Activated CD4-positive, alpha-beta T cell treated with anti-CD3 and anti-CD28 coated beads, Interleukin-2, amount 10 ng/mL, durations not matched to agents 7 days and 5 days (primary cell): ENCODE data around the gene SPRY2. TPM values are rescaled to one million over a fixed set of nuclear protein-coding genes. Genes with fewer than 3 reads are reported as not detected.

Experiments used
- CTCF ChIA-PET: fragments of 350-600 bp; sonication (Branson Sonifier 250); formaldehyde crosslinking; loops from one replicate; lab custom pipeline; 2021; ENCODE audit warnings: antibody characterized with exemption; lab: Charles Lee
- POLR2A ChIA-PET: fragments of 350-600 bp; sonication (Branson Sonifier 250); formaldehyde crosslinking; loops from one replicate; lab custom pipeline; 2021; ENCODE audit warnings: antibody characterized with exemption; lab: Charles Lee
- DNase-seq: peaks from one replicate; pipeline ENCODE4 v3.0.0-alpha.2; 2020
- H3K27ac Mint-ChIP-seq: one replicate; pipeline ENCODE4 v1.8.0; 2021; ENCODE audit warnings: mild to moderate bottlenecking, moderate library complexity, mixed read lengths
- H3K27me3 Mint-ChIP-seq: one replicate; pipeline ENCODE4 v1.8.0; 2021; ENCODE audit warnings: mixed read lengths
- H3K36me3 Mint-ChIP-seq: one replicate; pipeline ENCODE4 v1.8.0; 2021; ENCODE audit warnings: low read depth, mixed read lengths
- H3K4me1 Mint-ChIP-seq: one replicate; pipeline ENCODE4 v1.8.0; 2021; ENCODE audit warnings: mixed read lengths
- H3K4me3 Mint-ChIP-seq: one replicate; pipeline ENCODE4 v1.8.0; 2021; ENCODE audit warnings: mild to moderate bottlenecking, moderate library complexity, mixed read lengths
- H3K9me3 Mint-ChIP-seq: one replicate; pipeline ENCODE4 v1.8.0; 2021; ENCODE audit warnings: mixed read lengths
- total RNA-seq, 2 experiments: library from RNA; stranded (reverse); gene quantifications; one replicate each; pipeline ENCODE4 v1.2.3, GENCODE V29; 2021

SPRY2 gene, protein sequence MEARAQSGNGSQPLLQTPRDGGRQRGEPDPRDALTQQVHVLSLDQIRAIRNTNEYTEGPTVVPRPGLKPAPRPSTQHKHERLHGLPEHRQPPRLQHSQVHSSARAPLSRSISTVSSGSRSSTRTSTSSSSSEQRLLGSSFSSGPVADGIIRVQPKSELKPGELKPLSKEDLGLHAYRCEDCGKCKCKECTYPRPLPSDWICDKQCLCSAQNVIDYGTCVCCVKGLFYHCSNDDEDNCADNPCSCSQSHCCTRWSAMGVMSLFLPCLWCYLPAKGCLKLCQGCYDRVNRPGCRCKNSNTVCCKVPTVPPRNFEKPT
- not detected for total RNA-seq

GRCh38 chr13:80341101-80341755 lies at the start of gene SPRY2:
SPRY2 (minus strand) TSS chr13:80341126; CDS start chr13:80337705, 3,421 bp downstream.
- Mint-ChIP-seq H3K4me3 (peak within 1 kb of the TSS; percentile 32), H3K36me3 (no peaks in the 10 kb centered on the region), H3K27me3 (peaks cover 45% of the 10 kb centered on the region), H3K27ac (no peak within 1 kb of the TSS), H3K4me1 (peaks cover 13% of the 10 kb centered on the region), H3K9me3 (no peaks in the 10 kb centered on the region)
- ChIA-PET CTCF (no interaction called here), POLR2A (interaction anchor here (0.6 kb wide), 1 partner anchor 230 kb away, joined by 3 read pairs; no protein-coding TSS in a partner anchor)
- DNase-seq = peak; percentile 20

GRCh38 chr13:80390338-80390737 lies 49.4 kb upstream of the SPRY2 start:
- H3K36me3 Mint-ChIP-seq = no peaks in the 10 kb centered on the region
- peaks cover 4% of the 10 kb centered on the region for H3K9me3 Mint-ChIP-seq
- peaks cover 5% of the 10 kb centered on the region for H3K27me3 Mint-ChIP-seq
- no peak overlapping the region for H3K27ac Mint-ChIP-seq
- CTCF ChIA-PET = no interaction called here
- POLR2A ChIA-PET = no interaction called here
- H3K4me3 Mint-ChIP-seq = no peak overlapping the region
- H3K4me1 Mint-ChIP-seq = peaks cover 8% of the 10 kb centered on the region
- DNase-seq = no peak

- Mint-ChIP-seq H3K9me3 (peaks cover 4% of the 10 kb centered on the region), H3K4me3 (no peak overlapping the region), H3K27me3 (peaks cover 5% of the 10 kb centered on the region), H3K36me3 (no peaks in the 10 kb centered on the region), H3K27ac (no peak overlapping the region), H3K4me1 (peaks cover 10% of the 10 kb centered on the region)
- ChIA-PET POLR2A (no interaction called here), CTCF (no interaction called here)
- no peak for DNase-seq
Observed at GRCh38 chr13:80389073-80390038, 48.4 kb upstream of the SPRY2 start.

GRCh38 chr13:80388506-80388905 lies 47.6 kb upstream of the SPRY2 start:
- H3K4me1 Mint-ChIP-seq = peaks cover 10% of the 10 kb centered on the region
- no peak overlapping the region for H3K4me3 Mint-ChIP-seq
- H3K27ac Mint-ChIP-seq = no peak overlapping the region
- H3K9me3 Mint-ChIP-seq = peaks cover 4% of the 10 kb centered on the region
- CTCF ChIA-PET = no interaction called here
- no peak for DNase-seq
- H3K27me3 Mint-ChIP-seq = peaks cover 5% of the 10 kb centered on the region
- POLR2A ChIA-PET = no interaction called here
- H3K36me3 Mint-ChIP-seq = no peaks in the 10 kb centered on the region

GRCh38 chr13:80386592-80386991 lies 45.7 kb upstream of the SPRY2 start:
- ChIA-PET POLR2A (no interaction called here), CTCF (no interaction called here)
- no peak overlapping the region for H3K4me3 Mint-ChIP-seq
- no peaks in the 10 kb centered on the region for H3K36me3 Mint-ChIP-seq
- DNase-seq = no peak
- H3K27me3 Mint-ChIP-seq = peaks cover 5% of the 10 kb centered on the region
- H3K9me3 Mint-ChIP-seq = peaks cover 6% of the 10 kb centered on the region
- no peak overlapping the region for H3K27ac Mint-ChIP-seq
- H3K4me1 Mint-ChIP-seq = peaks cover 10% of the 10 kb centered on the region

DNA sequence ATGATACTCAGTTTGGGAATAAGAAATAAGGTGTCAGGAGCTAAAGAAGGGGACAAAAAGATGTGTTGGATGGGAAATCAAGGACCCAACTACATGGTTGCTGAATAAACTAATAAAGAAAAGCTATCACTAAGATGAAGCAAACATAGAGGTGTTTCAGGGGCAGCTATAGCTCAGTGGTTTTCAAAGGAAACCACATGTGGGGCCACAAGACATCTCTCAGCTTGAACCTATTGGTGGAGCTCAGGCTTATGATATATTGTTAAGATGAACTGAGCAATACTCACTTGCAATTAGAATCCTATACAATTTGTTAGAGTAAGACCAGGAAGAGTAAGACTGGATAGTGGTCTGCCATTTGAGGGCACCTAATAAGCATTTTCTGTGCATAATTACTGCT lies 45.1 kb upstream of the SPRY2 start:
- DNase-seq = peak; percentile 15
- ChIA-PET CTCF (no interaction called here), POLR2A (no interaction called here)
- Mint-ChIP-seq H3K36me3 (no peaks in the 10 kb centered on the region), H3K4me3 (no peak overlapping the region), H3K27me3 (peaks cover 5% of the 10 kb centered on the region), H3K4me1 (peaks cover 10% of the 10 kb centered on the region), H3K27ac (no peak overlapping the region), H3K9me3 (peaks cover 6% of the 10 kb centered on the region)

DNA sequence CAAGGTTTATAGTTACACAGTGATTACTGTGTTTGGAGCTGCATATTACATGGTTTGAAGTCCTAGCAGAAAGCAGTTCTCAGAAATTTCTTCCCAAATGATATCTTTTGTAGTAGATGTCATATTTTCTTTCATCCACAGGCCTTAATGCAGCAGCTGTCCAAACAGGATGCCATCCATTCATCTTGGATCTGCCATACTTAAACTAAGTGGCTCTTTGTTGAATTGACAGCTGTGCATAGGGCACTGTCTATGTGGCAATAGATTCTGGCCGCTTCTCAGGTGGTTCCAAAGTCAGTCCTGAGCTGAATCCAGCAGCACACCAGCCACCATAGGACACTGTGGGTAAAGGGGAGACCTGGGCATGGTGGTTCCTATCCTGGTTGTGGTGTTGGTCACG lies 41.6 kb upstream of the SPRY2 start:
- ChIA-PET CTCF (interaction anchor here (1.1 kb wide), 1 partner anchor 9 kb away, joined by 3 read pairs; no protein-coding TSS in a partner anchor), POLR2A (no interaction called here)
- H3K27me3 Mint-ChIP-seq = no peaks in the 10 kb centered on the region
- no peak overlapping the region for H3K4me3 Mint-ChIP-seq
- no peak for DNase-seq
- peaks cover 2% of the 10 kb centered on the region for H3K9me3 Mint-ChIP-seq
- peaks cover 10% of the 10 kb centered on the region for H3K4me1 Mint-ChIP-seq
- H3K36me3 Mint-ChIP-seq = no peaks in the 10 kb centered on the region
- H3K27ac Mint-ChIP-seq = no peak overlapping the region

- no peak overlapping the region for H3K4me3 Mint-ChIP-seq
- ChIA-PET CTCF (no interaction called here), POLR2A (no interaction called here)
- H3K27me3 Mint-ChIP-seq = no peaks in the 10 kb centered on the region
- H3K9me3 Mint-ChIP-seq = peaks cover 2% of the 10 kb centered on the region
- H3K4me1 Mint-ChIP-seq = no peaks in the 10 kb centered on the region
- no peak overlapping the region for H3K27ac Mint-ChIP-seq
- DNase-seq = no peak
- H3K36me3 Mint-ChIP-seq = no peaks in the 10 kb centered on the region
Observed at GRCh38 chr13:80379245-80379644, 38.3 kb upstream of the SPRY2 start.

- DNase-seq = no peak
- H3K9me3 Mint-ChIP-seq = no peaks in the 10 kb centered on the region
- H3K27me3 Mint-ChIP-seq = no peaks in the 10 kb centered on the region
- POLR2A ChIA-PET = no interaction called here
- no peak overlapping the region for H3K4me3 Mint-ChIP-seq
- CTCF ChIA-PET = no interaction called here
- no peaks in the 10 kb centered on the region for H3K4me1 Mint-ChIP-seq
- no peaks in the 10 kb centered on the region for H3K36me3 Mint-ChIP-seq
- H3K27ac Mint-ChIP-seq = no peak overlapping the region
Observed at GRCh38 chr13:80376554-80376953, 35.6 kb upstream of the SPRY2 start.

- no peaks in the 10 kb centered on the region for H3K9me3 Mint-ChIP-seq
- H3K4me3 Mint-ChIP-seq = no peak overlapping the region
- H3K27me3 Mint-ChIP-seq = no peaks in the 10 kb centered on the region
- CTCF ChIA-PET = no interaction called here
- no peak for DNase-seq
- no peaks in the 10 kb centered on the region for H3K36me3 Mint-ChIP-seq
- no peak overlapping the region for H3K27ac Mint-ChIP-seq
- H3K4me1 Mint-ChIP-seq = no peaks in the 10 kb centered on the region
- POLR2A ChIA-PET = no interaction called here
Observed at GRCh38 chr13:80374901-80375300, 34.0 kb upstream of the SPRY2 start.

- H3K27me3 Mint-ChIP-seq = no peaks in the 10 kb centered on the region
- DNase-seq = no peak
- no peaks in the 10 kb centered on the region for H3K9me3 Mint-ChIP-seq
- H3K4me3 Mint-ChIP-seq = no peak overlapping the region
- ChIA-PET CTCF (no interaction called here), POLR2A (no interaction called here)
- no peaks in the 10 kb centered on the region for H3K4me1 Mint-ChIP-seq
- no peak overlapping the region for H3K27ac Mint-ChIP-seq
- no peaks in the 10 kb centered on the region for H3K36me3 Mint-ChIP-seq
Observed at GRCh38 chr13:80374444-80374843, 33.5 kb upstream of the SPRY2 start.

DNA sequence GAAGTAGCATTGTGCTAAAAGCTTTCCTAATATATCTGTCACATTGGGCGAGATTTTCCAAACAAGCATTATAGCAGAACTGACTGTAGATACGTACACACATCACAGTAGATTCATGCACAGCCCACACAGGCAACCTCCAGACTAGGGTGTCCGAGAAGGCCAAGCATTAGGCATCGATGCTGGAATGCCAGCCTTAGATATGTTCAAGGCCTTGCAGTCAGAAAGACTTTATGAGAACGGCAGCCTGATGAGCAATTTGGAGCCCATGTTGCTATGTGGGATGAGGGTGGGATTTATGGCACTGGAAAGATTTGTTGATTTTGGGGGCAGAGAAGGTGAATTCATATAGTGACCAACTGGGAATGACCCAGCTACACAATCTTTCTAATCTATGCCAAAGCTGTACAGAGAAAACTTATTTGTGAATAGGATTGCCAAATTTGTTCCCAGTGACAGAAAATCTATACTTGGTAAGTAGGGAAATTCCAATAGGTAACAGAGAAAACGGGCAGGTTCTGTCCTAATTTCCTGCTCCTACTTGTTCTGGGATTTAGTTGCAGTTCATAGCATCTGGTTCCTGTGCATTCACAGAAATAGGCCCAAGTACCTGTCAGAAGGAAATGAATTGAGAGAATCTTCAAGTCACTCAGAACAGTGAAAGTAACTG lies 31.0 kb upstream of the SPRY2 start:
- H3K9me3 Mint-ChIP-seq = no peaks in the 10 kb centered on the region
- no peak for DNase-seq
- no peaks in the 10 kb centered on the region for H3K4me1 Mint-ChIP-seq
- no peak overlapping the region for H3K27ac Mint-ChIP-seq
- ChIA-PET CTCF (no interaction called here), POLR2A (no interaction called here)
- no peaks in the 10 kb centered on the region for H3K36me3 Mint-ChIP-seq
- H3K27me3 Mint-ChIP-seq = no peaks in the 10 kb centered on the region
- no peak overlapping the region for H3K4me3 Mint-ChIP-seq
